DMS153 treated with DMSO at 0.1 percent for 48 hours (cell line): ENCODE measurements around the gene OR2D3.
"Not testable (repeated sequence)": the region's sequence is repeated elsewhere in the genome, so short reads cannot be mapped to it uniquely, and the experiment has no call there.

Source experiments
- DNase-seq: peaks from one replicate; lab custom pipeline; 2025; ENCODE audit not compliant: unreplicated experiment; lab: John Stamatoyannopoulos, UW

OR2D3 gene, protein sequence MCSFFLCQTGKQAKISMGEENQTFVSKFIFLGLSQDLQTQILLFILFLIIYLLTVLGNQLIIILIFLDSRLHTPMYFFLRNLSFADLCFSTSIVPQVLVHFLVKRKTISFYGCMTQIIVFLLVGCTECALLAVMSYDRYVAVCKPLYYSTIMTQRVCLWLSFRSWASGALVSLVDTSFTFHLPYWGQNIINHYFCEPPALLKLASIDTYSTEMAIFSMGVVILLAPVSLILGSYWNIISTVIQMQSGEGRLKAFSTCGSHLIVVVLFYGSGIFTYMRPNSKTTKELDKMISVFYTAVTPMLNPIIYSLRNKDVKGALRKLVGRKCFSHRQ

DNA sequence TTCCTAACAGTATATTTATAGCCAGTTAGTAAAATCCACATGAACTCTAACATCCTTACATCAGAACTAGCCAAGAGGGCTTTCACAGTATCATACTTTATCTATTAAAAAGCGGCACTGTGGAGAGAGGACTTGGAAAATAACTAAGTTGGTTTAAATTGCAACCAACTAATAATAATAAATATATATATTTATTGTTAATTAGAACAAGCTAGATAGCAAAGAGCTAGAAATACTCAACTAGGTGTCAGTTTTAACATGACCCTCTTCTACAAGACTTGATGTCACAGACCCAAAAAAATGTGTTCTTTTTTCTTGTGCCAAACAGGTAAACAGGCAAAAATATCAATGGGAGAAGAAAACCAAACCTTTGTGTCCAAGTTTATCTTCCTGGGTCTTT, at the start of gene OR2D3:
Gene OR2D3 (plus strand): TSS at position 301 of the 400 bp plus-strand sequence. CDS start 0 bp downstream, at position 301.
- DNase-seq, result no peak

DNA sequence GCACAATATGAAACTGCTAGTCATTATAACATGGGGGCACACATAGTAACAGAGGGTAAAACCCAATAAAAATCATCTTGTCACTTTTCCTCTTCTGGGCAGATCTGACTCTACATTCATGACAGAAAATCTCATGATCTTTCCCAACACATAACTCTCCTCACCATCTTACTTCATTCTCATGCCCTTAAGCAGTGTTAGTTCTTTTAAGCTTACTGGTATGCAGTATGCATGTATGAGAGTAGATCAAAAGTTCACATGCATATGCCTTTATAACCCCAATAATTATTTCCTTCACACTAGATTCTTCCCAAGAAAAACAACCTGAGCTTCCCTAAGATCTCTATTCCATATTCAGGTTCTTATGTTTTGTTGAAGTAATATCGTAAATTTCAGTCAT, 49.5 kb upstream of the OR2D3 start:
- DNase-seq, result no peak

DNA sequence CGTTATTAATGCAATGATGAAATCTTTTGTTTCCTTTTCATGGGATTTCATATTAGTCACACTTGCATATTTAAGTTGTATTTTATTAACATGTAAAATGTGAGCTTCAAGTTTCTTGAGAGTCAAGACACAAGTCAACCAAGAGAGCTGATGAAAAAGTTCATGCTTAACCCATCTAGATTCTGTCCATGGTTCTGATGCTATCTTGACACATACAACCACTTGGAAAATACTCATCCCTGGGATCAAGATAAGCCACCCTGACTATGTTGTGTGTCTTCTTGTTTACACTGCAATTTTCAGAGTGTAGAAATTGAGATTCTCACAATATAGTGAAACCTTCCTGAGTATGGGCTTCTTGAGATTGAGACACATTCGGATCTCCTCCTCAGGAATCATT, 45.0 kb upstream of the OR2D3 start:
- DNase-seq, result no peak

DNA sequence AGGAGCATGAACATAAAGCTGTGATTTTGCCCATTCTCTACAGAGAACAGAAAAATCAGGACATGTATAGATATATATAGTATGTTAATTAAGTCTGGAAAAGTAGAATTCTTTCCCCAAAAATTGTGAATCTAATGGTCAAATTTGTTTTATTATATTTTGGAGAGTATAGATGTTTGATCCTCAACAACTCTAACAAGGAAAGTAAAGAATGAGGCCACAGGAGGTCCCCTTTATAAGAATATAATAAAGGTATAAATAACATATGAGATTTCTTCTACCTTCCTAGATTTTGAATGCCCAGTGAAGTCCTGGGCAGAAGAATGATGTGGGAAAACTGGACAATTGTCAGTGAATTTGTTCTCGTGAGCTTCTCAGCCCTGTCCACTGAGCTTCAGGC, 44.5 kb upstream of the OR2D3 start, which contains the start of gene OR10A4:
Gene OR10A4 (plus strand): TSS at position 301 of the 400 bp plus-strand sequence. CDS start 23 bp downstream, at position 324.
- no peak for DNase-seq

DNA sequence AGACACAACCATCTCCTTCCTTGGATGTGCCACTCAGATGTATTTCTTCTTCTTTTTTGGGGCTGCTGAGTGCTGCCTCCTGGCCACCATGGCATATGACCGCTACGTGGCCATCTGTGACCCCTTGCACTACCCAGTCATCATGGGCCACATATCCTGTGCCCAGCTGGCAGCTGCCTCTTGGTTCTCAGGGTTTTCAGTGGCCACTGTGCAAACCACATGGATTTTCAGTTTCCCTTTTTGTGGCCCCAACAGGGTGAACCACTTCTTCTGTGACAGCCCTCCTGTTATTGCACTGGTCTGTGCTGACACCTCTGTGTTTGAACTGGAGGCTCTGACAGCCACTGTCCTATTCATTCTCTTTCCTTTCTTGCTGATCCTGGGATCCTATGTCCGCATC, 43.9 kb upstream of the OR2D3 start:
- DNase-seq, result no peak

DNA sequence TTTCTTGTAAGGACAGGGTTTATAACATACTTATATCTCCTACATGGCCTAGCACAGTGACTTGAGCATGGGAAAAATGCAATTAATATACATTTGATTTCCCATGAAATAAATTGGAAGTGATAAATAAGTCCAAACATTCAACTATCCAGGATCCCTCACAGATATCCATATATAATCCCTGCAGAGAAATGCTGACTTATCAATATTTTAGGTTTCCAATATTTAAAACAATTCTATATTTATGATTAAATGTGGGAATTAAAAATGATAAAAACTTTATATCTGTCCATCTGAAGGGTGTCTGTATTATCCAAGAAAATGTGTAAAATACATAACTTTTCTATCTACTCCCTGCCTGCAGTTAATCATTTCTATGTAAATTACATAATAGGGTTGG, 38.1 kb upstream of the OR2D3 start:
- DNase-seq, result no peak

DNA sequence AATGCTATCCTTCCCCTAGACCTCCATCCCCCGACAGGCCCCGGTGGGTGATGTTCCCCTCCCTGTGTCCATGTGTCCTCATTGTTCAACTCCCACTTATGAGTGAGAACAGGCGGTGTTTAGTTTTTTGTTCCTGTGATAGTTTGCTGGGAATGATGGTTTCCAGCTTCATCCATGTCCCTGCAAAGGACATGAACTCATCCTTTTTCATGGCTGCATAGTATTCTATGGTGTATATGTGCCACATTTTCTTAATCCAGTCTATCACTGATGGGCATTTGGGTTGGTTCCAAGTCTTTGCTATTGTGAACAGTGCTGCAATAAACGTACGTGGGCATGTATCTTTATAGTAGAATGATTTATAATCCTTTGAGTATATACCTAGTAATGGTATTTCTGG, 33.1 kb upstream of the OR2D3 start:
- DNase-seq, result not testable (repeated sequence)

DNA sequence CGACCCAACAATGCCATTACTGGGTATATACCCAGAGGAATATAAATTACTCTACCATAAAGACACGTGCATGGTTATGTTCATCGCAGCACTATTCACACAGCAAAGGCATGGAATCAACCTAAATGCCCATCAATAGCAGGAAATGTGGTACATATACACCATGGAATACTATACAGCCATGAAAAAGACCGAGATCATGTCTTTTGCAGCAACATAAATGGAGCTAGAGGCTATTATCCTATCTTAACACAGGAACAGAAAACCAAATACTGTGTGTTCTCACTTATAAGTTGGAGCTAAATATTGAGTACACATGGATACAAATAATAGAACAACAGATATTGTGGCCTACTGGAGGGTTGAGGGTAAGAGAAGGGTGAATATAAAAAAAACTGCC, 32.0 kb upstream of the OR2D3 start:
- DNase-seq, result no peak

DNA sequence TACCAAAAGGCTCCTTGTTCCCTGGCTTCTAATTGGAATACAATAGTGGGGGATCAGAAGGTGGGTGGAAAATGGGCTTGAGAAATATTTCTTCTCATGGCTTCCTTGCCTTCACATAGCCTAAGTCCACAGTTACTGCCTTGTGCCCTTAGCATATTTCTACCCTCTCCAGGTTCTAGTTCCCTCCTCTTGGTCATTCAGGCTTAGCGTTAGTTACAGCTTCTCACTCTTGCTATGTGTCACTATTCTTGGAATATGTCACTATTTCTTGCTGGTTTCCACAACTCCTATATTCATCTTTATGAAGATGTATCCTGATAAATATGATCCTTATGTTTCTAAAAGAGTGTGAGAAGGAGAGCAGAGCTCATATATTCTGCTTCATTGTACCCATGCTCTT, 31.0 kb upstream of the OR2D3 start:
- no peak for DNase-seq

DNA sequence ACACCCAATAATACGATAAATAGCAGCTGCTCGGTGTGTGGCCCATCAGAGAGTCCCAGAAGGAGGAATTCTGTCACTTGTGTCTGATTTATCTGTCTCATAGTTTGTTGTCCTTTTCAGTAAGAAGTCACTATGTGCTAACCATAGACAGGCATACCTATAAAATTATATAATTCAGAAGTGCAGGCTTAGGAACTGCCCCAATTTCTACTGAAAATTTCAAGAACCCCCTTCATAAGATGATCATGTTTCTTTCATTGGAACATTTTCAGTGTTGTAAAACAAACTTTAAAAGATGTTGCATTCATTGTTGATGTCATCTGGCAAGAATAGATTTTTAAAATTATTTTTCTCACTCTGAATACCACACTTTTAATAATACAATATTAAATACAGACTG, 28.4 kb upstream of the OR2D3 start, which contains the start of gene OR2D2:
Gene OR2D2 (minus strand): TSS at position 101 of the 400 bp plus-strand sequence. CDS start 0 bp downstream, at position 101.
- no peak for DNase-seq

DNA sequence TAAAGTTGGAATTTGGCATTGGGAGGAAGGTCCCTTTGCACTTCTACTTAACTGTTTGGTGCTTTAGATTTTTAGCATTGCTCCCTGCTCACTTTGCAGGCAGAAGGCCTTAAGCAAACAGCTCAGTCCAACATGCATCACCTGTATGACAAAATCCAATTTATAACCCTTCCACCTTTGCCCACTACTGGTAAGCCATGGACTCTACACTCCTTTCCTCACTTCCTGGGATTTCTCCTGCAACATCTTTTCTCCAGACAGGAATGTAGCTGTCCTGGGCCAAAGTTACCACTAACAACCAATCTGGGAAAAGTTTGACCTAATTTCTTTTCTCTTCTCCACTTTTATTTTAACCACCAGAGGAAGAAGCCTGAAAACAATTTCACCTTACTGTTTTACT, 26.7 kb upstream of the OR2D3 start:
- no peak for DNase-seq

DNA sequence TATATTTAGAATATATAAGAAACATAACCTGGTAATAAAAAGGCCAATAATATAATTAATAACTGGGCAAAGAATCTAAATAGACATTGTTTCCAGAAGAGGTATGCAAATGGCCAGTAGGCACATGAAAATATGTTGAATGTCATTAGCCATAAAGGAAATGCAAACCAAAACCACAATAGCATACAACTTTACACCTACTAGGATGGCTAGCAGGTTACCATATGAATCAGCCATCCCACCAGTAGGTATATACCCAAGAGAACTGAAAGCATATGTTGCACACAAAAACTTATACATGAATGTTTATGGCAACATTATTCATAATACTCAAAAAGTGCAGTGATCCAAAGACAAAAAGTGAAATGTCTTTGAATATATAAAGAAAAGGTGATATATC, 25.8 kb upstream of the OR2D3 start:
- DNase-seq, result no peak

DNA sequence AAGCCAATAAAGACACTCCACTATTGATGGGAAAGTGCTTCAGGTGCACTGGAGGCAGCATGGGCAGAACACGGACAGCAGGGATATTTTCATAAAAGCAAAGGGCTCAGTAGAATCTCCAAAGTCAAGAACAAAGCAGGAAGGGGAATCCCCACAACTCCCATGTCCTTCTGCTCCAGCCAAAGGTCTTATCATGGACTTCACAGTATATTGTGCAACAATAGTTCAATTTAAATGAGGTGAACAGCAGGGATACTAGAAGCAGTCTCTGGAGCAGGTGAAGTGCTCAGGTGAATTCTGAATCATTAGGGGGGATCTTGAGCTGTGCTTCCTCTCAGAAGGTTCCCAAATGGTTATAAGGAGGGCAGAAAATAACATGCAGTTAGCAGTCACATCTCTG, 21.9 kb upstream of the OR2D3 start:
- DNase-seq, result no peak

DNA sequence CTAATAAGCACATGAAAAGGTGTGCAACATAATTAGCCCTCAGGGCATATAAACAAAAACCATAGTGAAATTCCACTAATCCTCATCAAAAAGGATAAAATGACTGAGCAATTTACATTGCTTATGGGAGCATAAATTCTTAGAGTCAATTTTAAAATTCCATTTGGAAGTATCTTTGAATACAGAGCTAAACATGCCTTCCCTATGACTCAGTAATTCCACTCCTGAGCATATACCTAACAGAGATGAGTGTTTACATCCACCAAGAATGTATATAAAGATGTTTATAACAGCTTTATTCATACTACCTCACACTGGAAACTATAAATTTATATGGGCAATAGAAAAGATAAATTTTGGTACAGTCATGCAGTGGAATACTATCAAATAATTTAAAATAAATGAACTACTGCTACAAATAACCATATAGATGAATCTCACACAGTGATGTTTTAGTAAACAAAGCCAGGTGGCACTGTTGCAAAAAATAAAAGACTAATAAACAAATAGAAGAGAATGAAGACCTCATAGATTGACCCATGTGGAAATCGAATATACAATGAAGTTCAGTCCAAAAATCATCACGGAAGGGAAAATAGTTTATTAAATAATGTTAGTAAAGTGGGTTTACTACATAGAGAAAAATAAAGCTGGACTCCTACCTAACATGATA, 20.3 kb upstream of the OR2D3 start:
- DNase-seq, result no peak

DNA sequence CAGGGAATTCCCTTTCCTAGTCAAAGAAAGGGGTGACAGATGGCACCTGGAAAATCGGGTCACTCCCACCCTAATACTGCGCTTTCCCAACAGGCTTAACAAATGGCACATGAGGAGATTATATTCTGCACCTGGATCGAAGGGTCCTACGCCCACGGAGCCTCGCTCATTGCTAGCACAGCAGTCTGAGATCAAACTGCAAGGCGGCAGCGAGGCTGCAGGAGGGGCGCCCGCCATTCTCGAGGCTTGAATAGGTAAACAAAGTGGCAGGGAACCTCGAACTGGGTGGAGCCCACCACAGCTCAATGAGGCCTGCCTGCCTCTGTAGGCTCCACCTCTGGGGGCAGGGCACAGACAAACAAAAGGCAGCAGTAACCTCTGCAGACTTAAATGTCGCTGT, 16.0 kb upstream of the OR2D3 start:
- DNase-seq, result not testable (repeated sequence)

DNA sequence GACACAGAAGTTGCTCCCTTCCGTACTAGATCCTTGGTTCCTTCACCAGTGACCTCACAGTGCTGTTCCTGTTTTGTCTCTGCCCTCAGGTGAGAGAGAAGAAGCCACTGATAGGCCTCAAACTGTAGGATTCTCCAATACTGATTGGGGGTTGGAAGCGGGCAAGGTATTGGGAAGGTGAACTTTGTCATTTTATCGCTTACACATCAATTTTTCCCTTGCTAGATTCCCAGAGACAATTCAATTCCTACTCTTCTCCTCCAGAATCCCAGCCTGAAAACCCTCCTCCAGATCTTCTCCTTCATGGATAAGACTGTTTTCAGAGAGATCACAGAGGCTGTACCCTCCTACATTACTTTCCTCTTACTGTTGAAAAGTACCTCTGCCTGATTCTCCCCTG, 9.4 kb upstream of the OR2D3 start:
- no peak for DNase-seq

DNA sequence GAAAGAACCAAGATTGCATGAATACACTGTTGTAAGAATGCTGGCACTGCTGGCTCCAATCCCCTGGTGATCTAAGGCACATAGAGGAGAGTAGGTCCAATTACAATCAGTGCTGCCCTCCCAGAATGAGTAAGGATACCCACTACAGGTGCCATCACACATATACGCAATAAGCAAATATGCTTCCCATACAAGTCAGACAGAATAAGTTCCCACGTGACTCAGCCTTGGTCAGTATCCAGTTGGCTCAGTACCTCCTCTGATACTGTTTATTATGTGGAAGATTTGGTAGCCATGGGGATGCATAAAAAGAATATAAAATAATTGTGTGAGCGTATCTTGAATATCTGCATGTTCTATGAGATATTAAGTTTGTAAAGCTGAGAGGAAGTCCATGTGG, 8.9 kb upstream of the OR2D3 start:
- DNase-seq, result no peak

DNA sequence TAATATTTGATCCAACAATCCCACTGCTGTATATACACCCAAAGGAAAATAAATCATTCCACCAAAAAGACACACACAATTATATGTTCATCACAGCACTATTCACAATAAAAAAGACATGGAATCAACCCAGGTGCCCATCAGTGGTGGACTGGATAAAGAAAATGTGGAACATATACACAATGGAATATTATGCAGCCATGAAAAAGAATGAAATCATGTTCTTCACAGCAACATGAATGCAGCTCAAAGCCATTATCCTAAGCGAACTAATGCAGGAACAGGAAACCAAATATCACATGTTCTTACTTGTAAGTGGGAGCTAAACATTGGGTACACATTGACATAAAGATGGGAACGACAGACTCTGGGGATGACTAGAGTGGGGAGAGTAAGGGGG, 1.1 kb upstream of the OR2D3 start:
- DNase-seq, result no peak

DNA sequence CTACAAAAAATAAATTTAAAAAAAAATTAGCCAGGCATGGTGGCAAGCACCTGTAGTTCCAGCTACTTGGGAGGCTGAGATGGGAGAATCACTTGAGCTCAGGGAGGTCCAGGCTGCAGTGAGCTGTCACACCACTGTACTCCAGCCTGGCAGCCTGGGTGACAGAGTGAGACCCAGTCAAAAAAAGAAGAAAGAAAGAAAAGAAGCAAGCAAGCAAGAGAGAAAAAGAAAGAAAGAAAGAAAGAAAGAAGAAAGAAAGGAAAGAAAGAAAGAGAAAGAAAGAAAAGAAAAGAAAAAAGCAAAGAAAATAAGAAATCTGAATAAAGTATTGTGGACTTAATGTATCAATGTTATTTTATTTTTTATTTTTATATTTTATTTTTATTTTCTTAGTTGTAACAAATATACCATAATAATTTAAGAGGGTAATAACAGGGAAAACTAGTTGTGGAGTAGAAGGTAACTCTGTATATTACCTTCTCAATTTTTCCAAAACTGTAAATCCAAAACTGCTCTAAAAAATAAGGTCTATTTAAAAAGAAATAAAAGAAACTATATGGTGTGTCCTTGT, 4.3 kb downstream of the OR2D3 start:
- no peak for DNase-seq

DNA sequence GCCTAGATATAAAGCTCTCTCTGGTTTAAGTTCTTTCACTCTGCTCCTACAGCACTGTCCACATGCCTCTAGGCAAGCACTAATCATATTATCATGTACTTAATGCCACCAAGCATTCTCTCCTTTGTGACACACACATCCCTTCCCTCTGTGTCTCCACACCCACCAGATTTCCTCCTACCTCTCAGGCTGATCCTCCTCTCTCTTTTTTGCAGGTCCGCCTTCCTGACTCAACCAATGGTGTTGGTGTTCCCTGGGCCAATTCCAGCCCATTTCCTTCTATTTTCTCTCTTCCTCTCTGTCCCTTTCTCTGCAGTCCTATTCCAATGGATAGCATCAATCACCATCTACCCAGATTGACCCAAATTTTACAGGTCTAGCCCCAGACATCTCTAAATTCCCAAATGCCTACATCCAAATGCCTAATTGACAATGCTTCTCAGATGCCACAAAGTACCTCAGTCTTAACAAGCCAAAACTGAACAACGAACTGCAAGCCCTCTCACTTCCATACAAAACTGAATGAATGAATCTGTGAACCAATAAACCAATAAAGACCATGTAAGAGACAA, 4.9 kb downstream of the OR2D3 start:
- DNase-seq, result peak; percentile 32

DNA sequence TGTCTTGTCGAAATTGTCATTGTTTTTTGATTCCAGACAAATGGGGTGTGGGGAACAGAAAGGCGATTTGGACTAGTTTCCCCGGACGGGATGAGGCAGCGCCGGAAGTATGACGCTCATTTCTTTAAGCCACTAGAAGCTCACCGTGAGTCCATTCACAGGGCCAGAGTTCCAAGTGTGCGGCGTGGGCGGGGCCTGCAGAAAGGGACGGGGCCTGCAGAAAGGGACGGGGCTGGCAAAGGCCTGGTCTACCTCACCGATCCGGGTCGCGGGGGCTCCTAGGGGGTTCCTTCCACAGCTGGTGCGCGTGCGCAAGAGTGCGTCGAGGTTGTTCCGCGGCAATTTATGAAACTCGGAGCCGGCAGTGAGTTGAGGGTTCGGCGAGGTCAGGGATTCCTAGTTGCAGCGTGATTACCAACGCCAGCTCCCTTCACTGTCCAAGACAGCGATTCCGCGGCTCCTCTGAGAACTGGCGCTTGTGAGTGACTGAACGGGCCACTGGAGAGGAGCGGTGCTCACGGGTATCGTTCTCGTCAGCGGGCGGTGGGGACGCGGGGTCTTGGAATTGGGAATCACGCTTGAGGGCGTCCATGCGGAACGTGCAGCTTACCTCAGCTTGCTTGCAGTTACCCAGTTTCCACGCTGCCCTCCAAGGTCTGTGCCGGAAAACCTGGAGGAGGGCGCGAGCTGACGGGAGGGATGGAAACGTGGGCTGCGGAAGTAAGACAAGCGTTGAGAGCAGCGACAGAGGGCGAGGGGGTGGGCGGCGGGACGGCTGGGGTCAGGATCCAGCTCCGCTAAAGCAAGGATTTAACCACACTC, 5.6 kb downstream of the OR2D3 start, which contains the start of gene ZNF215:
Gene ZNF215 (plus strand): TSS at position 219 of the 822 bp plus-strand sequence. CDS start 5,847 bp downstream, outside the sequence.
- peak; percentile 67 for DNase-seq
